Activated CD8-positive, alpha-beta T cell treated with anti-CD3 and anti-CD28 coated beads for 36 hours (primary cell): ENCODE results near the gene PTGR3. TPM values are rescaled to one million over a fixed set of nuclear protein-coding genes. Genes with fewer than 3 reads are reported as not detected.

Source experiments
- ATAC-seq: fragments of 200-7000 bp; cut with Tn5 transposase; one replicate; pipeline ENCODE4 v1.10.0; 2021; ENCODE audit warnings: mild to moderate bottlenecking, moderate library complexity
- CTCF ChIA-PET: fragments of 350-600 bp; sonication (Branson Sonifier 250); formaldehyde crosslinking; loops from one replicate; lab custom pipeline; 2021; ENCODE audit warnings: antibody characterized with exemption; lab: Charles Lee
- POLR2A ChIA-PET: fragments of 350-600 bp; sonication (Branson Sonifier 250); formaldehyde crosslinking; loops from one replicate; lab custom pipeline; 2021; ENCODE audit warnings: antibody characterized with exemption; lab: Charles Lee
- DNase-seq: peaks from one replicate; pipeline ENCODE4 v3.0.0-alpha.2; 2020
- H3K27ac Mint-ChIP-seq: one replicate; pipeline ENCODE4 v1.8.0; 2021; ENCODE audit warnings: mild to moderate bottlenecking, mixed read lengths
- H3K27me3 Mint-ChIP-seq: one replicate; pipeline ENCODE4 v1.8.0; 2021; ENCODE audit warnings: mixed read lengths
- H3K36me3 Mint-ChIP-seq: one replicate; pipeline ENCODE4 v1.8.0; 2021; ENCODE audit warnings: low read depth, mixed read lengths
- H3K4me1 Mint-ChIP-seq: one replicate; pipeline ENCODE4 v1.8.0; 2021; ENCODE audit warnings: low read depth, mixed read lengths
- H3K4me3 Mint-ChIP-seq: one replicate; pipeline ENCODE4 v1.8.0; 2021; ENCODE audit warnings: mild to moderate bottlenecking, moderate library complexity, mixed read lengths
- H3K9me3 Mint-ChIP-seq: one replicate; pipeline ENCODE4 v1.8.0; 2021; ENCODE audit warnings: mixed read lengths
- intact Hi-C: fragments of 100-400 bp; cut with micrococcal nuclease; formaldehyde crosslinking; loops from one replicate; pipeline ENCODE4 v1.10.0; 2022
- total RNA-seq, 2 experiments: library from RNA; stranded (reverse); gene quantifications; one replicate each; pipeline ENCODE4 v1.2.3, GENCODE V29; 2021
- TF ChIP-seq, protein P1 (sequence below): fragments of 200-600 bp; IDR thresholded peaks from one replicate; pipeline ENCODE4 v1.8.0; 2022; ENCODE audit warnings: antibody characterized with exemption, mild to moderate bottlenecking

The PTGR3 gene
- total RNA-seq, 2 experiments from 2014 or later: 20.0 to 21.1 TPM

DNA sequence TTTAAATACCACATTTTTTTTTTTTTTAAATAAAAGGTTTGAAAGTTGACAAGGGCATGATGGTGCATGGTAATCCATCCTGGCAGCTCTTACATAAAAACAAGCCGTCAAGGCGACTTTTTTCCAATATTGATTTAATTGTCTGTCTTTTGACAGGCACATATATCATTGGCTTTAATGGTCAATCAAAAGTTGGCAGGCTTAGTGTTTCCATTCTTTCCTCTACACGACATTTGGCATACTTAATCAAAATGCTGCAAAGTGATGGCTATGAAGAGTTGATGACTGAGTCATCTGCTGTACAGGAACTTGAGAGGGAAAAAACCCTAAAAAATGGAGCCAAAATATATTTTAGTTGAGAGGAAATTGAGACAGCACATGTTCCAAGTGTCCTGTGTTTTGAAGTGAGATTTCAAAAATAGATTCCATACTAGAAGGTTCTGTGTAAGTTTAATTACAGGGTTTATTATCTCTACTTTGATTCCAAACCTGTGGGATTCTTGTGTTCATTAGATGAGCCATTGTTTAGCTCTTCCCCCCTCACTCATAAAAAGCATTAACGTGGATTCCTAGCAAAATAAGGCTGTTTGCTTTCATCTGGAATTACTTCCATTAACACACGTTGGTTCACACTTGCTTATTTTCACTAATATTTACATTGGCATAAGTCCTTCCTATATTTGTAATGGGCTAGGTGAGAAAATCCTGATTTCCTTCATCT is 4.8 kb upstream of the PTGR3 start:
- CTCF ChIA-PET: interaction anchor here (1.0 to 1.9 kb wide), 4 partner anchors 8 to 32 kb away, joined by 3 to 7 read pairs (median 4); no protein-coding TSS in a partner anchor
- POLR2A ChIA-PET: interaction anchor here (0.8 to 1.4 kb wide), 3 partner anchors 10 to 47 kb away, joined by 3 read pairs; no protein-coding TSS in a partner anchor
- intact Hi-C loops: loop anchor here (5.0 kb wide), 1 partner anchor 34 kb away; no protein-coding TSS in a partner anchor
- Mint-ChIP-seq H3K36me3 (peaks cover 6% of the 10 kb centered on the region), H3K4me1 (peaks cover 64% of the 10 kb centered on the region), H3K9me3 (no peaks in the 10 kb centered on the region), H3K27me3 (no peaks in the 10 kb centered on the region), H3K27ac (peak overlapping the region; percentile 46), H3K4me3 (peak overlapping the region; percentile 32)
- DNase-seq (no peak), ATAC-seq (no peak)
- TF ChIP-seq, protein P1, sequence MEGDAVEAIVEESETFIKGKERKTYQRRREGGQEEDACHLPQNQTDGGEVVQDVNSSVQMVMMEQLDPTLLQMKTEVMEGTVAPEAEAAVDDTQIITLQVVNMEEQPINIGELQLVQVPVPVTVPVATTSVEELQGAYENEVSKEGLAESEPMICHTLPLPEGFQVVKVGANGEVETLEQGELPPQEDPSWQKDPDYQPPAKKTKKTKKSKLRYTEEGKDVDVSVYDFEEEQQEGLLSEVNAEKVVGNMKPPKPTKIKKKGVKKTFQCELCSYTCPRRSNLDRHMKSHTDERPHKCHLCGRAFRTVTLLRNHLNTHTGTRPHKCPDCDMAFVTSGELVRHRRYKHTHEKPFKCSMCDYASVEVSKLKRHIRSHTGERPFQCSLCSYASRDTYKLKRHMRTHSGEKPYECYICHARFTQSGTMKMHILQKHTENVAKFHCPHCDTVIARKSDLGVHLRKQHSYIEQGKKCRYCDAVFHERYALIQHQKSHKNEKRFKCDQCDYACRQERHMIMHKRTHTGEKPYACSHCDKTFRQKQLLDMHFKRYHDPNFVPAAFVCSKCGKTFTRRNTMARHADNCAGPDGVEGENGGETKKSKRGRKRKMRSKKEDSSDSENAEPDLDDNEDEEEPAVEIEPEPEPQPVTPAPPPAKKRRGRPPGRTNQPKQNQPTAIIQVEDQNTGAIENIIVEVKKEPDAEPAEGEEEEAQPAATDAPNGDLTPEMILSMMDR: no peak

DNA sequence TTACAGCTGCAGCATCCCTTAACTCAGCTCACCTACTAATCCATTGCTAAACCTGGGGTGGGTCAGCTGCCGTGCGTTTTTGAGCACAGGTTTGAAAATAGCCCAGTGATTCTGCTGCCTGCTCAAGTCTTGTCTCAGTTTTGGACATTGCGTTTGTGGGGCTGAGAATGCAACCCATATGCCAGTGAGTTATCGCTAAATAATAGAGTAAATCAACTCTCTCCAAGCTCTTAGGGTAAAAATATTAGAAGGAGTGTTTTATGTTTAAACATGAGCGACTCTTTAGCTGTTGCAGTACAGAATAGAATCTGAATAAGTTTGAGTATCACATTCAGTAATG is 3.8 kb upstream of the PTGR3 start:
- ChIA-PET POLR2A (interaction anchor here (0.9 to 1.4 kb wide), 3 partner anchors 34 to 48 kb away, joined by 3 to 5 read pairs (median 3); no protein-coding TSS in a partner anchor), CTCF (interaction anchor here (1.0 to 1.5 kb wide), 2 partner anchors 9 to 33 kb away, joined by 3 to 5 read pairs; no protein-coding TSS in a partner anchor)
- Mint-ChIP-seq H3K4me1 (peaks cover 58% of the 10 kb centered on the region), H3K4me3 (peak overlapping the region; percentile 76), H3K27ac (peak overlapping the region; percentile 60), H3K27me3 (no peaks in the 10 kb centered on the region), H3K9me3 (no peaks in the 10 kb centered on the region), H3K36me3 (peaks cover 9% of the 10 kb centered on the region)
- DNase-seq (no peak), ATAC-seq (no peak)
- intact Hi-C loops: loop anchor here (5.0 kb wide), 1 partner anchor 35 kb away; no protein-coding TSS in a partner anchor
- TF ChIP-seq, protein P1: no peak

DNA sequence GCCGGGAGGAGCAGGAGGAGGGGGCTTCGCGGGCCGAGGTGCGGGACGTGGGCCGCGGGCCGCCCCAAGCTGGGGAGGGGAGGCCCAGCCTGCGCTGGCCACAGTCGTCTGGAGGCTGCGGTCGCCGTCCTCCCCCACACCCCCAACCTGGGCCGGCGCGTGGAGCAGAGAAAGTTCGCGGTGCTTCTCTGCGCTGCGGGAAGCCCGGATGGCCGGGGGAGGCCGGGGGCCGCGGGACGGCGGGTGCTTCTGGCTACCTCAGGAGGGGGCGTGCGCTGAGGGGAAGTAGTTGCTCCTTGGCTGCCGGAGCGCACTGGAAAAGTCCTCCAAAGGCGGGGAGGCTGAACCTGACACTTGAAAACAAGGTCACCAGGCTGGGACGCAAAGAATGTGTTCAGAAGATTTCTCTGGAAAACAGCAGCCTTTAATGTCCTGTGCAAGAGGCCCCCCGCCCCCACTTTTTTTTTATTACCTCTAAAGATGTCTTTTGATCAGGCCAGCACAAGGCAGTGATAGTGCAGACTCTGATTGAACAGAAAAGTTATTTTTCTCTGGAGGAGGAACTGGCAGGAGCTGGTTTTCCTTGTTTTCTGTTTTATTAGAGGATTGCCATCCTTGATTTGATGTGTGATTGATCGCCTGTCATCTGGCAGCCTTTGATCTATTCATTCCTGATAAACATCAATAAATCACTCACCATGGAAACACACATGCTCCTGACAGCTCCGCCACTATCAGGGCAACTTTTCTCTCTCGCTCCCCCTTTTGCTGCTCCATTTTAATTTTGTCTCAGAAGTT is 3.2 kb upstream of the PTGR3 start:
- H3K4me1 Mint-ChIP-seq: peaks cover 58% of the 10 kb centered on the region
- peak overlapping the region; percentile 60 for H3K27ac Mint-ChIP-seq
- TF ChIP-seq, protein P1: no peak
- ChIA-PET POLR2A (interaction anchor here (1.2 to 1.4 kb wide), 3 partner anchors 31 to 49 kb away, joined by 3 to 5 read pairs (median 3); no protein-coding TSS in a partner anchor), CTCF (interaction anchor here (1.5 kb wide), 1 partner anchor 9 kb away, joined by 3 read pairs; no protein-coding TSS in a partner anchor)
- ATAC-seq: no peak
- H3K27me3 Mint-ChIP-seq: peaks cover 4% of the 10 kb centered on the region
- no peaks in the 10 kb centered on the region for H3K9me3 Mint-ChIP-seq
- peaks cover 12% of the 10 kb centered on the region for H3K36me3 Mint-ChIP-seq
- H3K4me3 Mint-ChIP-seq: peak overlapping the region; percentile 76
- DNase-seq: peak; percentile 47
- intact Hi-C loops: loop anchor here (5.0 kb wide), 1 partner anchor 35 kb away; no protein-coding TSS in a partner anchor

DNA sequence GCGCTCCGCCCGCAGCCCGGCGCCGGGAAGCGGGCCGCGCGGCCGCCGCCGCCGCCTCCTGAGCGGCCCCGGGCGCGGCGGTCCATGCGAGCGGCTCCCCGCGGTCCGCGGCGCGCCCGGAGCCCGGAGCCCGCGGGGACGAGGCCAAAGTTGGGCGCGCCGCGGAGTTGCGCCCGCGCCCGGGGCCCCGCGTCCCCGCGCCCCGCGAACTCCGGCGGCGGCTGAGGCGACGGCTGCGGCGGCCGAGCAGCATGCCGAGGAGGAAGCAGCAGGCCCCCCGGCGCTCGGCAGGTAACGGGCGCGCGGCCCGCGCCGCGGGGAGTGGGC is 2.6 kb upstream of the PTGR3 start:
- peaks cover 12% of the 10 kb centered on the region for H3K36me3 Mint-ChIP-seq
- ChIA-PET CTCF (no interaction called here), POLR2A (interaction anchor here (1.2 to 1.4 kb wide), 2 partner anchors 31 to 35 kb away, joined by 3 to 5 read pairs; no protein-coding TSS in a partner anchor)
- H3K9me3 Mint-ChIP-seq: no peaks in the 10 kb centered on the region
- no peak overlapping the region for H3K4me3 Mint-ChIP-seq
- H3K4me1 Mint-ChIP-seq: peaks cover 55% of the 10 kb centered on the region
- intact Hi-C loops: loop anchor here (5.0 kb wide), 1 partner anchor 36 kb away; no protein-coding TSS in a partner anchor
- ATAC-seq: no peak
- peaks cover 6% of the 10 kb centered on the region for H3K27me3 Mint-ChIP-seq
- TF ChIP-seq, protein P1: no peak
- no peak overlapping the region for H3K27ac Mint-ChIP-seq
- no peak for DNase-seq
